ENCODE measurements around the gene DOCK1. TPM values are rescaled to one million over a fixed set of nuclear protein-coding genes. Genes with fewer than 3 reads are reported as not detected.

The DOCK1 gene
- total RNA-seq, 1 experiment from 2014 or later = 82.2 TPM

- no peak overlapping the region for H3K4me3 ChIP-seq (ENCODE audit: low read depth, low read length)
- no peaks in the 10 kb centered on the region for H3K9me3 Mint-ChIP-seq (ENCODE audit: unreplicated experiment)
- no peaks in the 10 kb centered on the region for H3K27me3 Mint-ChIP-seq (ENCODE audit: insufficient read depth, unreplicated experiment)
- intact Hi-C loops (cut with micrococcal nuclease; ENCODE audit: unreplicated experiment) = no loop called here
- no peaks in the 10 kb centered on the region for H3K4me1 Mint-ChIP-seq (ENCODE audit: low read depth, unreplicated experiment)
- no peak overlapping the region for H3K4me3 Mint-ChIP-seq (ENCODE audit: unreplicated experiment)
- no peak for TF ChIP-seq CTCF (IDR thresholded peaks at IDR 0.05; ENCODE audit: insufficient read depth in 1 of 2, low read depth in 1 of 2, low read length in 1 of 2, severe bottlenecking in 1 of 2, unreplicated experiment in 1 of 2)
- no peaks in the 10 kb centered on the region for H3K4me1 ChIP-seq
- H3K9me3 ChIP-seq = no peaks in the 10 kb centered on the region
- ChIA-PET CTCF (no interaction called here), POLR2A (no interaction called here)
- BruUV-seq (replicated peaks) = no TSS peak
- H3K27me3 ChIP-seq (replicated peaks; ENCODE audit: control insufficient read depth, insufficient read depth, low read length) = no peaks in the 10 kb centered on the region
- peaks cover 7% of the 10 kb centered on the region for H3K36me3 Mint-ChIP-seq (ENCODE audit: insufficient read depth, unreplicated experiment)
- DNase-seq = no peak
- no peaks in the 10 kb centered on the region for H3K36me3 ChIP-seq (ENCODE audit: control insufficient read depth, insufficient read depth, low read length)
- H3K27ac Mint-ChIP-seq (ENCODE audit: unreplicated experiment) = no peak overlapping the region
Observed at GRCh38 chr10:127325506-127325905, 420.3 kb downstream of the DOCK1 start.

- Histone ChIP-seq H3K4me1 (no peaks in the 10 kb centered on the region), H3K4me3 (ENCODE audit: low read depth, low read length) (no peak overlapping the region), H3K36me3 (ENCODE audit: control insufficient read depth, insufficient read depth, low read length) (no peaks in the 10 kb centered on the region), H3K9me3 (no peaks in the 10 kb centered on the region), H3K27me3 (replicated peaks; ENCODE audit: control insufficient read depth, insufficient read depth, low read length) (no peaks in the 10 kb centered on the region)
- TF ChIP-seq CTCF (IDR thresholded peaks at IDR 0.05; ENCODE audit: insufficient read depth in 1 of 2, low read depth in 1 of 2, low read length in 1 of 2, severe bottlenecking in 1 of 2, unreplicated experiment in 1 of 2) = no peak
- H3K27ac Mint-ChIP-seq (ENCODE audit: unreplicated experiment) = no peak overlapping the region
- H3K27me3 Mint-ChIP-seq (ENCODE audit: insufficient read depth, unreplicated experiment) = no peaks in the 10 kb centered on the region
- H3K36me3 Mint-ChIP-seq (ENCODE audit: insufficient read depth, unreplicated experiment) = peaks cover 7% of the 10 kb centered on the region
- CTCF ChIA-PET = no interaction called here
- BruUV-seq (replicated peaks) = no TSS peak
- H3K9me3 Mint-ChIP-seq (ENCODE audit: unreplicated experiment) = no peaks in the 10 kb centered on the region
- no peak for DNase-seq
- H3K4me1 Mint-ChIP-seq (ENCODE audit: low read depth, unreplicated experiment) = no peaks in the 10 kb centered on the region
- POLR2A ChIA-PET = no interaction called here
- no peak overlapping the region for H3K4me3 Mint-ChIP-seq (ENCODE audit: unreplicated experiment)
- intact Hi-C loops (cut with micrococcal nuclease; ENCODE audit: unreplicated experiment) = no loop called here
Observed at GRCh38 chr10:127326883-127327282, 421.7 kb downstream of the DOCK1 start.

- ChIA-PET POLR2A (no interaction called here), CTCF (no interaction called here)
- no peaks in the 10 kb centered on the region for H3K9me3 ChIP-seq
- H3K36me3 ChIP-seq (ENCODE audit: control insufficient read depth, insufficient read depth, low read length) = no peaks in the 10 kb centered on the region
- no peak overlapping the region for H3K27ac Mint-ChIP-seq (ENCODE audit: unreplicated experiment)
- no peaks in the 10 kb centered on the region for H3K27me3 ChIP-seq (replicated peaks; ENCODE audit: control insufficient read depth, insufficient read depth, low read length)
- intact Hi-C loops (cut with micrococcal nuclease; ENCODE audit: unreplicated experiment) = loop anchor here (2.0 kb wide), 1 partner anchor 31 kb away; no protein-coding TSS in a partner anchor
- peaks cover 7% of the 10 kb centered on the region for H3K36me3 Mint-ChIP-seq (ENCODE audit: insufficient read depth, unreplicated experiment)
- H3K4me3 Mint-ChIP-seq (ENCODE audit: unreplicated experiment) = no peak overlapping the region
- BruUV-seq (replicated peaks) = no TSS peak
- H3K4me1 Mint-ChIP-seq (ENCODE audit: low read depth, unreplicated experiment) = no peaks in the 10 kb centered on the region
- no peak for TF ChIP-seq CTCF (IDR thresholded peaks at IDR 0.05; ENCODE audit: insufficient read depth in 1 of 2, low read depth in 1 of 2, low read length in 1 of 2, severe bottlenecking in 1 of 2, unreplicated experiment in 1 of 2)
- H3K9me3 Mint-ChIP-seq (ENCODE audit: unreplicated experiment) = no peaks in the 10 kb centered on the region
- no peaks in the 10 kb centered on the region for H3K27me3 Mint-ChIP-seq (ENCODE audit: insufficient read depth, unreplicated experiment)
- H3K4me3 ChIP-seq (ENCODE audit: low read depth, low read length) = no peak overlapping the region
- H3K4me1 ChIP-seq = no peaks in the 10 kb centered on the region
- DNase-seq = no peak
Observed at GRCh38 chr10:127331696-127332095, 426.5 kb downstream of the DOCK1 start.
